GM18867 (cell line): ENCODE data around the gene ZNF670.

ENCODE experiments used
- ATAC-seq: cut with Tn5 transposase; IDR thresholded peaks from one replicate; pipeline ENCODE4 v1.9.1; 2021; ENCODE audit warnings: mild to moderate bottlenecking, moderate library complexity; ENCODE audit not compliant: unreplicated experiment

ZNF670 gene

DNA sequence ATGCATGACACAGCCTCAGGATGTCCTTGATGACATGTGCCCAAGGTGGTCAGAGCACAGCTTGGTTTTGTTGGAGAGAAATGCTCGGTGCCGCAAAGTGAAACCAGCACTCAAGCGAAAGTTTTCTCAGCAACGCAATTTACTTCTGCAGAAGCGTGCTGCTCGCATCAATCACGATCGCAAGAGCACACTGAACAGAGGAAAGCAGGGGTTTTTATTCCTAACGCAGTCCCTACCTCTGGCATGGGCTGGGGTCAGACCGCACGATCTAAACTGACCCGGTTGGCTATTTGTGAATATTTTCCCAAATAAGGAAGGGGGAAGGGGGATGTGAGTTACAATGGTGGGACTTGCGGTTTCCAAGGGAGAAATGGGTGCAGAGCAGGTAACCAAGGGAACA lies 26.4 kb upstream of the ZNF670 start:
- ATAC-seq: no peak

DNA sequence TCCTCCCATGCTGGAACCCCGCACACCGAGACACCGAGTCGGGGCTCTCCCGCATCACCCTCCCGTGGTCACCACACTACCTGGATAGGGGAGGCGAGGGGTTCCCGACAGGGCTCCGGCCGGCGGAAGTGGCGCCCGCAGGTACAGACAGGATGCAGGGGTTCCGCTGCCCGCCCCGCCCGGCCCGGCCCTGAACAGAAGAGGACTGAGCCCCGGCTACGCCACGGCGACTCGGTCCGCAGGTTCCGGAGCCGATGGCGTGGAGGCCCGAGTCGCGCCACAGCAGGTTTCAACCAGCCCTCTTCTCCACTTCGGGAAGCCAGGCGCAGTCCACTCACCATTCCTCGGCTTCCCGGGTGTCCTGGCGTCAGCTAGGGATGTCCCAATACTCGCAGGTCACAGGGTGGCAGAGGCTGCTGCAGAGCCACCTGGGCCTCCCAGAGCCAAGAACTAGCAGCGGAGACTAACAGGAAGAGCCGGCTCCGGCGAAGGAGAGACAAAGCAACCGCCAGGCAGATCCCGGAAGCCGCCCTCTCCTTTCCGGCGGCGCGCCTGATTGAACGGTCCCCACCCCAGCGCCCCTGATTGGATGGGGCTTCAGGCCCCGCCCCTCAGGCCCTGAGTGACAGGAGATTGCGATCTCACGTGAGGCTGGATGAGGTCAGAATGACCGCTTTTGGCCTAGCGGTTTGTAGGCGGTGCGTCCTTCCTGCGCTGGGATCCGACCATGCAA lies 25.4 kb upstream of the ZNF670 start, which contains the start of gene ZNF669:
ZNF669 (minus strand) TSS at position 498 of the 733 bp plus-strand sequence; CDS start at position 341, 157 bp downstream.
- ATAC-seq: peak; percentile 99

DNA sequence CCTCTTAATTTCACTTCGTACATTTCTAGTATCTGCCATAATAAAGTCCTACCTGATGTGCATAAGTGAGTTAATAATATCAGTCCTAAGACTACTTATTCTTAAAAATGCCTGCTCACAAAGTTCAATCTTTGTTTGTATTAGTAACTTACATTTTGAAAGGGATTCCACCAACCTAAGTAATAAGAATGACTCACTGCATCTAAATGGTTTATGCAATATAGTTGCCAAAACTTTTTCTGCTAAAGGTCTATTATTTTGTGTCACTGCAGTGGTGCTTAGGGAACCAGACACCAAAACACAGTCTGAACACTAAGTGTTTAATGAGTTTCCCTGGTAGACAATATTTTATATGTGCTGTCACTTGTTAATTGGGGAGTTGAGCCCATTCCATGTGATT lies 23.8 kb upstream of the ZNF670 start:
- no peak for ATAC-seq

DNA sequence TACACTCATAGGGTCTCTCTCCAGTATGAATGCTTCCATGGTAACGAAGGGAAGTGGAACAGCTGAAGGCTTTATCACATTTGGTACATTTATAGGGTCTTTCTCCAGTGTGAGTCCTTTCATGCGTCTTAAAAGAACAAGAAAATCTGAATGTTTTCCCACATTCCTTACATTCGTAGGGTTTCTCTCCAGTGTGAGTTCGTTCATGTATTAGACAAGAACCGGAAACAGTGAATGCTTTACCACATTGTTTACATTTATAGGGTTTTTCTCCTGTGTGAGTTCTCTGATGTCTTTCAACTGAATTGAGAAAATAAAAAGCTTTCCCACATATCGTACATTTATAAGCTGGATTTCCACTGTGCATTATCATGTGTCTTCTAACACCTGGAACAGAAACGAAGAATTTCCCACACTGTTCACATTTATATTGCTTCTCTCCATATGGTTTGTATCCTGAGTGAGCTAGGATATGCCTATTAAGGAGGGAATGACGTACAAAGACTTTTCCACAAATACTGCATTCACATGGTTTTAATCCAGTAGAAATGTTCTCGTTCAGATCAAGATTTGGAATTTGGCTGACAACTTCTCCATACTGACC lies 22.2 kb upstream of the ZNF670 start:
- no peak for ATAC-seq

DNA sequence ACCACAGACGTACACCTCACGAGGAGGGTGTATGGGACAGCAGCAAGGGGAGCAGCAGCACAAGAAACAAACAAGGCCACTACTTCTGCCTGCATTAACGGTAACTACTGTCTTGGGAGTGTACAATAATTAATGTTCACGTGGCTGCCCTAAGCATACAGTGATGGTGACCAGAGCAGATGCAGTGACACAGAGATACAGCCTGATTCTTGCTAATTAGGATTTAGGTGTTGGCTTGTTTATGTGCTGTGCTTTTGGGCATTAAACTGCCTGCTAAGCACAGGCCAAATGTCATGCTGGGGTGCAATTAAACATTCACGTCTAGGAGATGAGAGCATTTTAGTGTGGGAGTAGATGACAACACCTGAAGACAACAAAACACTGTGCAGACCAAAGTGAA lies 18.3 kb upstream of the ZNF670 start:
- no peak for ATAC-seq

DNA sequence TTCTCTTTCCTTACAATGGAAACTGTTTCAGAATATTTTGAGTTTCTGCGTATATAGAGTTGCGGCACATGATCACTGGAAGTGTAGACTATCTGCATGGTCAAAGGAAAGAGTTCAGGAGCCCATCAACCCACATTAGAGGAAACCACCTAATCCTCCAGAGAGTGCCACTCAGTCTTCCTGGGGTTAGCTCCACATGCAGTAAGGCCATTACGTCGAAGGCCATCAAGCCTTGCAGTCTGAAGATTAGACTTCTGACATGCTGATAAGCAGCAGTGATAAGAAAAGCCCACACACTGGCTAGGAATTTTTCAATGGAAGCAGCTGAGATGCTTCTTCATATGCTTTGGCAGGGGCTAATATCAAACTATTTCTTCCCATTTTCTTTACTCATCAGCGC lies 17.9 kb upstream of the ZNF670 start:
- ATAC-seq: no peak

DNA sequence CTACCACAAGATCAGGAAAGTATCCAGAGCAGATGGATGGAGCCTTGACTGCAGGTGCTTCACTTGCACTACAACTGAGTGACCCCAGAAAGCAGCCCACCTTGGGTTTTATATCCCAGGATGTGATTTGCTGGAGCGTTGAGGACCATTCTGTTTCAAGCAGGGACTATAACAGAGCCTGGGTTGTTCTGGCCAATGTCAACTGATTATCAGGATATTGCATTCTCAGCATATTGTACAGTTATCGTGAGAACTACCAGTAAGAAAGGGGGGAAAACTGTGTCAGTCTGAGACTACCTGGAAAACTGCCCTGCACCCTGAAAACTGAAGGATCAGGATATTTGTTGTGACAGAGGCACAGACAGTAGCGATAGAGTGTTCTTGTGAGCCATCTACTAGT lies 17.5 kb upstream of the ZNF670 start:
- ATAC-seq: no peak

DNA sequence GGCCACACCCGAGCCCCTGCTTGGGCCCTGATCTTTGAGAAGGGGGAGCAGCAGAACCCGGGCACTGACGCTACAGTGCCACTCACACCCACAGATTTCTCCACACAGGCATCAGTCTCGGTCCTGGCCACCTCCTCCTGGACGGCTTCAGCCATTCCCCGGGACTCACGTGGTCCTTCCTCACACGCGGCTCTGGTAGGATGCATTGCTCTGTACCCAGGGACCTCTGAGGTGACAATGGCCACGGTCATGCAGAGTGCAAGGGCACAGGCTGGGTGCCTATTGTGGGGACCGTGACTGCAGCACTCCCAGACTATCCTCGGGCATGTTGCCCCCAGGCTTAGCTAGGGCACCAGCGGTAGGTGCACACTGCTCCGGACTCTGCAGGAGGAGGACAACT lies 11.8 kb upstream of the ZNF670 start:
- no peak for ATAC-seq

DNA sequence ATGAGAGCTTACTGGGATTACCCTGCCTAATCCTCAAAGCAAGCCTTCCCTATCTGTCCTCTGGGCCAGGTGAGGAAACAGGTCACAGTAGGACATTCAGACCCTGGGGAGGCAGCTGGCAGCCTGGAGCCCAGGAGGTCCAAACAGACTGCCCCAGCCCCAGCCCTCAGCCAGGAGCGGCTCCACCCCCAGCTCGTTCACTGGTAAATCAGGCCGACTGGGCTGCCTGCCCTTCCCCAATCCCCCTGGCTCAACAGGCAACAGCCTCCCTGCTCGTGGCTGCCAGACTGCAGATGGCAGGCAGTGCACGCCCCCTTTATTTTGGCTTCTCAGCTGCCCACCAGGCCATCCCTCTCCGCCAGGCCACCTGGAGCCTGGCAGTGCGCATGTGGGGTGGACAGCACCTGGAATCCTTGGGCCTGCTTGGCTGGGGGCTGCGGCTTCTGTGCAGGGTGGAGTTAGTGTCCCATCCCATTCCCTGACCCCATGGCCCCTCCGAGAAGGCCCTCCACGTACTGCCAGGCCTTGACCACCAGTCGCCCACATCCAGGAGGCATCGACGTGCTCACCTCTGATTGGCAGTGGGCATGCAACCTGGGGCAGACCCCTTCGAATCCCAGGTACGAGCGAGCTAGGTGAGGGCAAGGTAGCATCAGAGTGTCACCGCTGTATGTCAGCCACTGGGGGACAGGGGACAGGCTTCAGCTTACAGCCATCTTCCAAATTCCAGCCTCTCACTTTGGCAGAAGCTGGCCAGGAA lies 11.2 kb upstream of the ZNF670 start:
- no peak for ATAC-seq

DNA sequence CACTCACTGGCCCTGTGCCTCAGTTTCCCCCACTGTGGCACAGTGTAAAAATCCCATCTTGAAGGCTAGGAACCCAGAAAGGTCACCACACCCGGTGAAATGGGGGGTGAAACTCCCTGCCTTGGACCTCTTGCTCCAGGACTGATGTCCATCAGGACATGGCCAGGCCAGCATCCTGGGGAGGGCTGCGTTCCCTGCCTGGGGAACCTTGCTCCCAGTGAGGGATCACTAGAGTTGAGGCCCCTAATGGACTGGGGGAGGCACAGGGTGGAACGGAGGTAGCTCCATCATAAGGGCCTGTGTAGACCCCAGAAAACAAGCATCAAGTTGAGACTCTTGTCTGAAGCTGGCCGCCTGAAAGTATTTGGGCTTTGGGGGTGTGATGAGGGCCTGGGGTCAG lies 10.4 kb upstream of the ZNF670 start:
- no peak for ATAC-seq

DNA sequence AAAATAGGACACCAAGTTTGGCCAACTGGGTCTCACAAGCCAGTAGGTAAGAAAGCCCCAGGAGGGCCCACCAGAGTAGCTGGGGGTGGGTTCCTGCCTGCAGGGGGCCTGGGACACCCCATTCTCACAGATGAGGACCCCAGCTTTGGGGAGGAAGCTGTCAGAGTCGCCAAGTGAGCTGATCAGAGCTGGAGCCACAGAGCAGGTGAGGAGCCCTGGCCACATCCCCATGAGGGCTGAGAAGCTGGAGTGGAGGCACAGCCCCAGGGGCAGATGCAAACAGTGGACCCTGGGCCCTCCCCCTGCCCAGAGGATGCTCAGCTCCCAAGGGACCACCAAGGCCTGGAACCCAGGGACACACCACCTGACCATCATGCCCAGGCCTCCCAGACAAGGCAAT lies 8.6 kb upstream of the ZNF670 start:
- no peak for ATAC-seq

DNA sequence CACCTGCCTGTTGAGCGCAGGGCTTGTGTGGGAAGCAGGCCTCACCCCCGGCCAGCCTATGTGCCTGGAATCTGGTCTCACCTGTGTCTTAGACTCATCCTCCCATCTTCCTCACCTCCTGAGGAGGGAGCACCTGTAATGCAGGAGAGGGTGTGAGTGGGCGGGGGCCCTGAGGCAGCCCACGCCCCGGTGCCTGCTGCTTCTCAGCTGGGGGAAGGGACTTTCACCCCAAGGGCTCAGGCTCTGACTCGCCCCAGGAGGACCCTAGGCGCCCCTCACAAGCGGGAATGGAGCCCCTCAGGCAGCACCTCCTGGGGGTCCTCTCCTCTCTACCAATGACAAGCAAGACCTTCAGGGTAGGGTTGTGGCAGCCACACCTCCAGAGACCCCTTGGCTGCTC lies 6.7 kb upstream of the ZNF670 start:
- ATAC-seq: no peak

DNA sequence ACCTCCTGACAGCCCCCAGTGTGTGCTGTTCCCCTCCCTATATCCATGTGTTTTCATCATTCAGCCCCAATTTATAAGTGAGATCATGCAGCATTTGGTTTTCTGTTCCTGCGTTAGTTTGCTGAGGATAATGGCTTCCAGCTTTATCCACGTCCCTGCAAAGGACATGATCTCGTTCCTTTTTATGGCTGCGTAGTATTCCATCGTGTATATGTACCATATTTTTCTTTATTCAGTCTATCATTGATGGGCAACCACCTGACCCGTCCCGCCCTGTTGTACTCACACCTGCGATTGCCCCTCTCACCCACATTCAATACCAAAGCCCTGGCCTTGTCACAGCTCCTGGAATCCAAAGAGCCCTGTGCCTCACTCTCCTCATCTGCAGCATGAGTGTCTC lies 6.2 kb upstream of the ZNF670 start:
- no peak for ATAC-seq

DNA sequence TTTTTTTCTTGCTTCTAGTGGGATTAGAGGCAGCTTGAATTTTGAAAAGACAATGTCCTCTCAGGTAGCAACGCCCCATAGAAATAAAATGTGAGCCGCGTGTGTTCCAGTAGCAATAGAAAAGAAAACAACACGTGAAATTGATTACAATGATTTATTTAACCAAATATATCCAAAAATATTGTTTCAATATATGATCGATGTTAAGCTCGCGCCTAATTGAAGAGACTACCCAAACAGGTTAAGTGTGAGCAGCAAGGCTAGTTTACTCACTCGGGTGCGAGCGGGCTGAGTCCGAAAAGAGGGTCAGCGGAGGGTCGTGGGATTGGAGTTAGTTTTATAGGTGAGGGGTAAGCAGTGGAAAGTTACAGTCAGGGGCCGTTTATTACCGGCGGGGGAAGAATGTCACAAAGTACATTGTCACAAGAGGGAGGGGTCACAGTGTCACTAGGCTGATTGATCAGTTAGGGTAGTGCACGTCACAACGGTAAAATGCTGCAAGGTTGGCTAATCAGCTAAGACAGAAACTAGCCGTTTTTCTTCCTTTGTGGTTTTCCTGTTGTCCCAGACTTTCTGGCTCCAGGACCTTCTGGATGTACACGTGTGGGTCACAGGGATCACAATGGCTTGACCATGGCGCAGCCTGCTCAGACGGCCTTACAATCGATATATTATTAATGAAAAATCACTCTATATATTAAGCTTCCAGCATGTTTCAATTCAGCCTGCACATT lies 697 bp upstream of the ZNF670 start:
- no peak for ATAC-seq

DNA sequence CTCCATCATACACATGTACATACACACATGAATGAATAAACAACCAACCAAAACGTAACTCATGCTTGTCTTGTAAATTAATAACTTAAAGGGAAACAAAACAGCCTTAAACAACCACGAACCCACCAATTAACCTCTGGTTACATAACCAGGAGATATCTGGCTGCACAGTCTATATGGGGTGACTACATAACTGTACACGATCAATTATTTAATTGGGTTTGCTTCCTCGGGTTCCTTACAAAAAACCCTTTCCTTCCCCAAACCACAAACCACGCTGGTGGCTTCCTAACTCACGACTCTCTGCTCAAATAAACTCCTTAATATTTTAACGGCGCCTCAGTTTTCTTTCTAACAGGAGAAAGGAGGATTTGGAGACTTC lies 744 bp downstream of the ZNF670 start:
- peak; percentile 1 for ATAC-seq

DNA sequence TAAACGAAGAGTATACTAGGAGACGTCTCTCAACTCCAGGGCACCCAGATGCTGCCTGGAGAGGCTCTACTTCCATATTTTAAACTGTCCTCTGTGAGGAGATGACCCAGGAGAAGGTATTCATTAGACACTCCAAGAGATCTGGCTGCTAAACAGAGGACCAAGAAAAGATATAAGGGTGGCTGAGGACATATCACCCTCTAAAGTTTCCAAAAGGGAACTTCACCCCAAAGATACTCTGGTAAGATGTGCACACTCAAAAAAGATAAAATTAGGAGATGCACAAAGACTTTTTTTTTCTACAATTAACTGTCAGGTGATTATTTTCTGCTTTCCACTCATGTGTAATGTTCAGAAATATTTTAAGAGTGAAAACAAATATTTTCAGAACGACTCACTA lies 1.4 kb downstream of the ZNF670 start:
- ATAC-seq: no peak

DNA sequence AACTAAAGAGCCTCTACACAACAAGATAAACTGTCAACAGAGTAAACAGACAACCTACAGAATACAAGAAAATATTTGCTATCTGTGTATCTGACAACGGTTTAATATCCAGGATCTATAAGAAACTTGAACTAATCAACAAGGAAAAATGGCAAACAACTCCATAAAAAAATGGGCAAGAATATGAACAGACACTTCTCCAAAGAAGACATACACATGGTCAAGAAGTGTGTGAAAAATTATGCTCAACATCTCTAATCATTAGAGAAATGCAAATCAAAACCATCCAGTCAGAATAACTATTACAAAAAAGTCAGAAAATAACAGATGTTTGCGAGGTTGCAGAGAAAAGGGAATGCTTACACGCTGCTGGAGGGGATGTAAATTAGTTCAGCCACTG lies 8.0 kb downstream of the ZNF670 start:
- ATAC-seq: no peak

DNA sequence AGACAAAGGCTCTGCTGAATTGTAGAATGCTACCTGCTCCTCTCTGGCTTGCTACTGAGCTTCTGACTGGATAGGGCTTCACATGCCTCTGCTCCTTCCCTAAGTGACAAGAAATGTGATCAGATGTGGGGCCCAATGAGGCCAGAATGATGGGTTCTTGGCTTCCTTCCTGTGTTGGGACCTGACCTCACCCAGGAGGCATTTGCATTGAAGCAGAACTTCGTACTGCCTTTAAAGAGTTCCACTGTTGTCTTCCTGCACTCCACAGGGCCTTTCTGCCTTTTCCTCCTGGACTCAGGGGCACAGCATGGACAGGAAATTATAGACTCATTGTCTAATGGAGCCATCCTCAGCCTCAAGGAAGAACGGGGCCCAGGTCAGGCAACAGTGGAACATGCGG lies 14.3 kb downstream of the ZNF670 start:
- no peak for ATAC-seq

DNA sequence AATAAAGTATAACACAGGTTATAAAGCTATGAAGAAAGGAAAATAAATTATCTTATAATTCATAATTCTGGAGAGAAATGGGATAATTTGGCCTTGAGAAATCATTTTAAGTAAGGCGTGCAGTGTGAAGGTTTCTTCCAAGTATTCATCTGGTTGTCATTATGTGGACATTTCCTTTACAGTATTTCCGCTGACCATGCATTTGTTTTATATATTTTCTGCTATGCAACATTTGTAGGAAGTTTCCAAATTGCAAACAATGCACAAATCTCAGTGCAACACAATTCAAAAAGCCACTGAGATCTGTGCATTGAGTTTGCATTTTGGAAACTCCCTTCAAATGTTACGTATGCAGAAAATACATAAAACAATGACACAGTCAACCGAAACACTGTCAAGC lies 17.8 kb downstream of the ZNF670 start:
- ATAC-seq: no peak

DNA sequence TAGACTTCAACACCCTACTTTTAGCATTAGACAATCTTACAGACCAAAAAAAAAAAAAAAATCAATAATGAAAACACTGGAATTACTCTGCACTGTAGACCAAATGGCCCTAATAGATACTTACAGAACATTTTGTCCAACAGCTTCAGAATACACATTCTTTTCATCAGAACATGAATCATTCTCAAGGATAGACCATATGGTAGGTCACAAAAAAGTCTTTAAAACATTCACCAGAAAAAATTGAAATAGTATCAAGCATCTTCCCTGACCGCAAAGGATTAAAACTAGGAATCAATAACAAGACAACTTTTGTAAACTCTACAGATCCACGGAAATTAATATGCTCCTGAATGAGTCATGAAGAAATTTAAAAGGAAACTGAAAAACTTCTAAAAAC lies 22.5 kb downstream of the ZNF670 start:
- no peak for ATAC-seq

DNA sequence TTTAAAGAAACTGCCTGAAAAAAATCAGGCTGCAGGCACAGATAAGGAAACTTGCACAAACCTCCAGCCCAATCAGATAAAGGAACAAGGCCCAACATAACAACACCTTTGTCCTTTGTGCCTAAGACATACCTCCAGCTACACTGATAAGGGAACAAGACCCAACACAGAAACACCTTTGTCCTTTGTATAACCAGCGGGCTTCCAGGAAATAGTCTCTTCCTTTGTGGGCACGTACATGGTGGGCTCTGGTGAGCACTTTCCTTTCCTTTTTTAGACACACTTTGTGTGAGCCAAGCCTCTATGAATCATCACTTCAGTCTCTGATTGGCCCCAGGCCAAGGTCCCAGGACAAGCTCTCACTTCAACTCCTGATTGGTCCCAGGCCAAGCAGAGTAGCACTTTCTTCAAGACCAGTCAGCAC lies 23.6 kb downstream of the ZNF670 start:
- no peak for ATAC-seq
